PC-3 (cell line): ENCODE results near the gene SNCG. TPM values are rescaled to one million over a fixed set of nuclear protein-coding genes. Genes with fewer than 3 reads are reported as not detected.
"Not testable (repeated sequence)": the region's sequence is repeated elsewhere in the genome, so short reads cannot be mapped to it uniquely, and the experiment has no call there.

Experiments
- ATAC-seq: fragments of 200-7000 bp; cut with Tn5 transposase; 2 replicates; pipeline ENCODE4 v1.9.1; 2020; ENCODE audit warnings: mild to moderate bottlenecking, moderate library complexity
- BruUV-seq: library from RNA; stranded (reverse); fragments of 400-500 nt; replicated peaks from 2 replicates; lab custom pipeline; 2021; lab: Mats Ljungman, UMichigan
- CTCF ChIA-PET: fragments of 300-600 bp; sonication (Branson Sonifier 250); formaldehyde crosslinking; loops from one replicate; lab custom pipeline; 2022; ENCODE audit warnings: antibody characterized with exemption; lab: Charles Lee
- POLR2A ChIA-PET: fragments of 300-600 bp; sonication (Branson Sonifier 250); formaldehyde crosslinking; loops from one replicate; lab custom pipeline; 2022; ENCODE audit warnings: antibody characterized with exemption; ENCODE audit not compliant: unreplicated experiment; lab: Charles Lee
- DNase-seq: peaks from one replicate; pipeline ENCODE4 v3.0.0-alpha.2; 2015
- H2AFZ ChIP-seq: fragments of 300-600 bp; sonication (generic); 2 replicates; pipeline ENCODE4 v1.6.0; 2016; ENCODE audit warnings: antibody characterized with exemption, low read length
- H3F3A ChIP-seq: fragments of 300-600 bp; sonication (generic); one replicate; pipeline ENCODE4 v1.6.0; 2017; ENCODE audit warnings: antibody characterized with exemption, low read length, control low read depth, mild to moderate bottlenecking; ENCODE audit not compliant: unreplicated experiment
- H3K27ac ChIP-seq: fragments of 300-600 bp; sonication (generic); 2 replicates; pipeline ENCODE4 v1.5.1; 2016; ENCODE audit warnings: mild to moderate bottlenecking, low read length
- H3K27me3 ChIP-seq: fragments of 300-600 bp; sonication (generic); 2 replicates; pipeline ENCODE4 v1.6.1; 2016; ENCODE audit warnings: low read length, mixed read lengths
- H3K36me3 ChIP-seq: fragments of 300-600 bp; sonication (generic); 2 replicates; pipeline ENCODE4 v1.6.1; 2016; ENCODE audit warnings: low read depth, mixed run types, low read length, mixed read lengths
- H3K4me1 ChIP-seq: fragments of 300-600 bp; sonication (generic); 2 replicates; pipeline ENCODE4 v1.5.1; 2016; ENCODE audit warnings: low read length; ENCODE audit not compliant: insufficient read depth
- H3K4me2 ChIP-seq: fragments of 300-600 bp; sonication (generic); 2 replicates; pipeline ENCODE4 v1.6.0; 2016; ENCODE audit warnings: low read length
- H3K4me3 ChIP-seq: fragments of 300-600 bp; sonication (generic); 2 replicates; pipeline ENCODE4 v1.5.1; 2016; ENCODE audit warnings: mild to moderate bottlenecking, low read length, mixed read lengths
- H3K79me2 ChIP-seq: fragments of 300-600 bp; sonication (generic); 2 replicates; pipeline ENCODE4 v1.6.1; 2017; ENCODE audit warnings: low read length, mixed read lengths
- H3K9ac ChIP-seq: fragments of 300-600 bp; sonication (generic); 2 replicates; pipeline ENCODE4 v1.6.0; 2016; ENCODE audit warnings: mild to moderate bottlenecking, low read length
- H3K9me2 ChIP-seq: fragments of 300-600 bp; sonication (generic); replicated peaks from 2 replicates; pipeline ENCODE4 v1.6.1; 2016; ENCODE audit warnings: mixed run types, low read length, mixed read lengths
- H3K9me3 ChIP-seq: fragments of 300-600 bp; sonication (generic); 2 replicates; pipeline ENCODE4 v1.6.1; 2016; ENCODE audit warnings: low read length, mixed read lengths
- H4K20me1 ChIP-seq: fragments of 300-600 bp; sonication (generic); 2 replicates; pipeline ENCODE4 v1.6.1; 2016; ENCODE audit warnings: low read length, mixed read lengths
- CTCF ChIP-seq: fragments of 300-600 bp; sonication (generic); conservative IDR thresholded peaks from 2 replicates; pipeline ENCODE4 v1.5.1; 2017; ENCODE audit warnings: antibody characterized with exemption, low read depth, mild to moderate bottlenecking, low read length
- EZH2 ChIP-seq: fragments of 300-600 bp; sonication (generic); IDR thresholded peaks from one replicate; pipeline ENCODE4 v1.6.1; 2017; ENCODE audit warnings: antibody characterized with exemption, mild to moderate bottlenecking, low read length; ENCODE audit not compliant: unreplicated experiment
- EZH2phosphoT487 ChIP-seq: fragments of 300-600 bp; sonication (generic); IDR thresholded peaks from 2 replicates; pipeline ENCODE4 v1.6.1; 2018; ENCODE audit warnings: mild to moderate bottlenecking, antibody characterized with exemption, low read length, borderline replicate concordance
- intact Hi-C: fragments of 100-400 bp; cut with micrococcal nuclease; formaldehyde crosslinking; loops from 2 replicates; pipeline ENCODE4 v1.9.0; 2023
- total RNA-seq: library from RNA; depleted of rRNA; stranded (reverse); fragments of >200 nt; gene quantifications from 2 replicates; pipeline ENCODE4 v1.2.3, GENCODE V29; 2014

Gene SNCG
- total RNA-seq, 1 experiment from 2014 or later = 2.7 TPM

- H3K79me2 ChIP-seq = no peaks in the 10 kb centered on the region
- DNase-seq (no peak), ATAC-seq (no peak)
- H3K9ac ChIP-seq = no peak overlapping the region
- H3F3A ChIP-seq = no peaks in the 10 kb centered on the region
- TF ChIP-seq EZH2 (no peak), CTCF (no peak)
- no peaks in the 10 kb centered on the region for H3K27me3 ChIP-seq
- no TSS peak for BruUV-seq
- intact Hi-C loops = no loop called here
- no peak overlapping the region for H2AFZ ChIP-seq
- POLR2A ChIA-PET = no interaction called here
- no peak overlapping the region for H3K27ac ChIP-seq
- no peak overlapping the region for H3K4me2 ChIP-seq
- CTCF ChIA-PET = no interaction called here
- no peaks in the 10 kb centered on the region for H3K36me3 ChIP-seq
- H3K4me3 ChIP-seq = no peak overlapping the region
- peaks cover 10% of the 10 kb centered on the region for H3K4me1 ChIP-seq
- H4K20me1 ChIP-seq = no peaks in the 10 kb centered on the region
- H3K9me3 ChIP-seq = no peaks in the 10 kb centered on the region
- H3K9me2 ChIP-seq = no peaks in the 10 kb centered on the region
These were observed 23.3 kb downstream of the SNCG start for GRCh38 chr10:86981716-86982115.

DNA sequence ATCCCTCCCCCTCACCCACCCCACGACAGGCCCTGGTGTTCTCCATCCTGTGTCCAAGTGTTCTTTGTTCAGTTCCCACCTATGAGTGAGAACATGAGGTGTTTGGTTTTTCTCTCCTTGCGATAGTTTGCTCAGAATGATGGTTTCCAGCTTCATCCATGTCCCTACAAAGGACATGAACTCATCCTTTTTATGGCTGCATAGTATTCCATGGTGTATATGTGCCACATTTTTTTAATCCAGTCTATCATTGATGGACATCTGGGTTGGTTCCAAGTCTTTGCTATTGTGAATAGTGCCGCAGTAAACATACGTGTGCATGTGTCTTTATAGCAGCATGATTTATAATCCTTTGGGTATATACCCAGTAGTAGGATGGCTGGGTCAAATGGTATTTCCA, 26.1 kb downstream of the SNCG start:
- H3K4me3 ChIP-seq, POLR2A ChIA-PET, H3K4me1 ChIP-seq, intact Hi-C loops, H3K9me3 ChIP-seq, H3K27ac ChIP-seq, H3K9ac ChIP-seq, H3F3A ChIP-seq, H3K4me2 ChIP-seq, H3K36me3 ChIP-seq, H3K9me2 ChIP-seq, H3K27me3 ChIP-seq, CTCF ChIA-PET, H2AFZ ChIP-seq, H3K79me2 ChIP-seq, DNase-seq, H4K20me1 ChIP-seq, BruUV-seq, ATAC-seq: not testable (repeated sequence)

DNA sequence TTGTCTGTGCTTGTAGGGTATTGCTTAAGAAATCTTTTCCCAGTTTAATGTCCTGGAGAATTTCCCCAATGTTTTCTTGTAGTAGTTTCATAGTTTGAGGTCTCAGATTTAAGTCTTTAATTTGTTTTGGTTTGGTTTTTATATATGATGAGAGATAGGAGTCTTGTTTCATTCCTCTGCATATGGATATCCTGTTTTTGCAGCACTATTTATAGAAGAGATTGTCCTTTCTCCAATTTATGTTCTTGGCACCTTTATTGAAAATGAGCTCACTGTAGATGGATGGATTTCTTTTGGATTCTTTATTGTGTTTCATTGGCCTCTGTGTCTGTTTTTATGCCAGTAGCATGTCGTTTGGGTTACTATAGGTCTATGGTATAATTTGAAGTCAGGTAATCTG, 30.1 kb downstream of the SNCG start:
- Histone ChIP-seq H3F3A (no peaks in the 10 kb centered on the region), H3K9me3 (no peaks in the 10 kb centered on the region), H3K4me3 (no peak overlapping the region), H3K79me2 (no peaks in the 10 kb centered on the region), H3K36me3 (no peaks in the 10 kb centered on the region), H3K4me1 (no peaks in the 10 kb centered on the region), H3K27ac (no peak overlapping the region), H3K9ac (no peak overlapping the region), H3K9me2 (no peaks in the 10 kb centered on the region), H3K4me2 (no peak overlapping the region), H4K20me1 (no peaks in the 10 kb centered on the region), H2AFZ (no peak overlapping the region), H3K27me3 (no peaks in the 10 kb centered on the region)
- TF ChIP-seq EZH2phosphoT487 = no peak
- no peak for TF ChIP-seq CTCF
- no peak for TF ChIP-seq EZH2
- BruUV-seq = no TSS peak
- DNase-seq = no peak
- intact Hi-C loops = no loop called here
- CTCF ChIA-PET = no interaction called here
- ATAC-seq = no peak
- POLR2A ChIA-PET = no interaction called here

- H3F3A ChIP-seq, H2AFZ ChIP-seq, H3K27me3 ChIP-seq, POLR2A ChIA-PET, ATAC-seq, CTCF ChIA-PET, H3K9ac ChIP-seq, H3K9me2 ChIP-seq, BruUV-seq, H4K20me1 ChIP-seq, H3K27ac ChIP-seq, H3K9me3 ChIP-seq, DNase-seq, H3K4me2 ChIP-seq, H3K4me1 ChIP-seq, intact Hi-C loops, H3K4me3 ChIP-seq, H3K79me2 ChIP-seq, H3K36me3 ChIP-seq: not testable (repeated sequence)
These were observed 33.0 kb downstream of the SNCG start for GRCh38 chr10:86991362-86991761.
